ENCODE measurements around the gene CCNB3.

Gene CCNB3

DNA sequence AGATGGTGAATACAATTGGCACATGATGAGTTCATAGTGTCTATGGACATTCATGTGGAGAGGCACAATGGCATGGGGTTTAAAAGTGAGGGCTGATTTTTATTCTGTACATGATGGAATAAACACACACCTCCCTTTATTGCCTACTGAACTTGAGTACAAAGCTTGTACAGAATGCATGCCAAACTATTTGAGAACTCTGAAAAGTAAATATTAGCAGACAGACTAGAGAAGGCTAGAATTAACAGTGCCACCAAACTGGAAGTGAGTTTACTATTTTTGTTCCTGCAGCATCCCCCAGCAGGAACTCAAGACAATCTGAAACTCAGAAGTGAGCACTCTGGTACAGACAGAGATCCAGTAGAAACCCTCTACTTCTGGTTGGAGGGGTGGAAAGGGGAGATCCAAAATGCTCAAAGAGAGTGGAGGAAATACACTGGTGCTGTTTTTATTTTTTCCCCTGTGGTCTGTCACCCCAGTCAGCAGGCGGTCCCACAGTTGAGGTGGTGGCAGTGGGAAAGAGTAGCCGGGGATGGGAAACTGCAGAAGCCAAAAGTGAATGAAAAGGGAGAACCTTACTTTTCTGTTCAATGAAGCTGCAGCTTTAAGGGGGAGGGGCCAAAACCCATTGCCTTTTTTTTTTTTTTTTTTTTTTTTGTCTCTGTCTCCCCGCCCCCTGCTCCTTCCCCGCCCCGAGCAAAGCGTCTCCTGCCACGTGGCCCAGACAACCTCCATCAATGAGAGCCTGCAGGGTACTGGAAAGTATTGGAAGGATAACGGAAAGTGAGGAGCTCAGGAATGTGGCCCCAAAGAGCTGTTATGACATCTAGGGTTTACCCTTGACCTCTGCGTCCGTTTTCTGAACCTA lies 24.3 kb upstream of the CCNB3 start:
- Histone ChIP-seq H3K9me3 (ENCODE audit: control insufficient read depth, low read length) (no peaks in the 10 kb centered on the region), H2BK12ac (ENCODE audit: low read length in 2 of 2) (no peak overlapping the region), H3K18ac (ENCODE audit: low read depth in 1 of 2, low read length in 2 of 2) (no peak overlapping the region), H3K4me3 (ENCODE audit: insufficient read depth in 1 of 2, low read depth in 1 of 2, low read length in 2 of 2) (no peak overlapping the region), H3K27ac (ENCODE audit: low read length, poor library complexity, severe bottlenecking) (no peak overlapping the region), H3K4me2 (ENCODE audit: low read length, poor library complexity, severe bottlenecking) (no peak overlapping the region), H2BK15ac (ENCODE audit: low read depth, poor library complexity, severe bottlenecking) (no peak overlapping the region), H3K4ac (ENCODE audit: low read depth in 1 of 2, low read length in 2 of 2) (no peak overlapping the region), H3K14ac (ENCODE audit: low read length in 2 of 2) (no peak overlapping the region), H4K91ac (ENCODE audit: low read length) (no peak overlapping the region), H3K9ac (ENCODE audit: low read length) (no peak overlapping the region), H3K36me3 (ENCODE audit: control insufficient read depth in 1 of 2, insufficient read depth in 2 of 2, low read depth in 1 of 2, low read length in 2 of 2) (no peaks in the 10 kb centered on the region), H3K4me1 (ENCODE audit: control insufficient read depth, insufficient read depth, low read depth, low read length) (no peaks in the 10 kb centered on the region), H2AK5ac (ENCODE audit: low read length, severe bottlenecking) (no peak overlapping the region), H2AFZ (ENCODE audit: low read depth, low read length) (no peak overlapping the region), H3K23ac (ENCODE audit: low read length in 2 of 2) (no peak overlapping the region), H4K8ac (ENCODE audit: low read length) (no peak overlapping the region), H2BK120ac (ENCODE audit: low read depth, low read length) (no peak overlapping the region), H3K79me1 (replicated peaks; ENCODE audit: low read length, poor library complexity, severe bottlenecking) (no peaks in the 10 kb centered on the region), H2BK5ac (ENCODE audit: low read depth, low read length, poor library complexity, severe bottlenecking) (no peak overlapping the region), H3K27me3 (ENCODE audit: control insufficient read depth in 1 of 2, insufficient read depth in 1 of 2, low read length in 2 of 2) (peaks cover 0 to 27% of the 10 kb centered on the region in 2 experiments)
- WGBS, result 61% methylated on average over 4 of the region's 10 CpGs
- no peak for DNase-seq

DNA sequence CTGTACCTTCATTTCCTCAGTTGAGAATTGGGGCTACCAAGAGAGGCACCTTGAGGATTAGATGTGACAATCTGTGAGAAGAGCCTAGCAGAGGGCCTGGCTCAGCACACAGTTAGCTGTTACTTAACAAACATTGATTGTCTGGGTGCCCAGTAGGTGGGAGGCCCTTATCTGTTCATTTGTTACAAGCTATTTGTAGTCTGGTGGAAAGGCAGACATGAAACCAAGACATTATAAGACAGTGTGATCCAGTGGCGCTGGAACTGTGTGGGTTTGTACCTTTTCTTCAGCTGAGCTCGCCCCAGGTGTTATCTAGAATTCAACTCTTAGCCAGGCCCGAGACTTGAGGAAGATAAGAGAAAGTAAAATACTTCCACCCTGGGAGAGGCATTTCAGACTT lies 20.7 kb upstream of the CCNB3 start:
- H2AK5ac ChIP-seq (ENCODE audit: low read length, severe bottlenecking), result no peak overlapping the region
- no peak overlapping the region for H4K91ac ChIP-seq (ENCODE audit: low read length)
- H3K18ac ChIP-seq (ENCODE audit: low read depth in 1 of 2, low read length in 2 of 2), result no peak overlapping the region
- H3K36me3 ChIP-seq (ENCODE audit: control insufficient read depth in 1 of 2, insufficient read depth in 2 of 2, low read depth in 1 of 2, low read length in 2 of 2), result no peaks in the 10 kb centered on the region
- H3K4me3 ChIP-seq (ENCODE audit: insufficient read depth in 1 of 2, low read depth in 1 of 2, low read length in 2 of 2), result no peak overlapping the region
- no peaks in the 10 kb centered on the region for H3K79me1 ChIP-seq (replicated peaks; ENCODE audit: low read length, poor library complexity, severe bottlenecking)
- H3K14ac ChIP-seq (ENCODE audit: low read length in 2 of 2), result no peak overlapping the region
- no peak overlapping the region for H4K8ac ChIP-seq (ENCODE audit: low read length)
- no peak overlapping the region for H3K4me2 ChIP-seq (ENCODE audit: low read length, poor library complexity, severe bottlenecking)
- H3K4ac ChIP-seq (ENCODE audit: low read depth in 1 of 2, low read length in 2 of 2), result no peak overlapping the region
- H3K9ac ChIP-seq (ENCODE audit: low read length), result no peak overlapping the region
- no peak overlapping the region for H3K23ac ChIP-seq (ENCODE audit: low read length in 2 of 2)
- H3K4me1 ChIP-seq (ENCODE audit: control insufficient read depth, insufficient read depth, low read depth, low read length), result no peaks in the 10 kb centered on the region
- no peak overlapping the region for H2AFZ ChIP-seq (ENCODE audit: low read depth, low read length)
- no peak for DNase-seq
- no peak overlapping the region for H2BK5ac ChIP-seq (ENCODE audit: low read depth, low read length, poor library complexity, severe bottlenecking)
- no peak overlapping the region for H3K27ac ChIP-seq (ENCODE audit: low read length, poor library complexity, severe bottlenecking)
- no peak overlapping the region for H2BK120ac ChIP-seq (ENCODE audit: low read depth, low read length)
- H3K9me3 ChIP-seq (ENCODE audit: control insufficient read depth, low read length), result no peaks in the 10 kb centered on the region
- no peak overlapping the region for H2BK15ac ChIP-seq (ENCODE audit: low read depth, poor library complexity, severe bottlenecking)
- no peak overlapping the region for H2BK12ac ChIP-seq (ENCODE audit: low read length in 2 of 2)
- WGBS, result 71% methylated on average over 1 of the region's 3 CpGs
- H3K27me3 ChIP-seq (ENCODE audit: control insufficient read depth in 1 of 2, insufficient read depth in 1 of 2, low read length in 2 of 2), result peaks cover 0 to 34% of the 10 kb centered on the region in 2 experiments

DNA sequence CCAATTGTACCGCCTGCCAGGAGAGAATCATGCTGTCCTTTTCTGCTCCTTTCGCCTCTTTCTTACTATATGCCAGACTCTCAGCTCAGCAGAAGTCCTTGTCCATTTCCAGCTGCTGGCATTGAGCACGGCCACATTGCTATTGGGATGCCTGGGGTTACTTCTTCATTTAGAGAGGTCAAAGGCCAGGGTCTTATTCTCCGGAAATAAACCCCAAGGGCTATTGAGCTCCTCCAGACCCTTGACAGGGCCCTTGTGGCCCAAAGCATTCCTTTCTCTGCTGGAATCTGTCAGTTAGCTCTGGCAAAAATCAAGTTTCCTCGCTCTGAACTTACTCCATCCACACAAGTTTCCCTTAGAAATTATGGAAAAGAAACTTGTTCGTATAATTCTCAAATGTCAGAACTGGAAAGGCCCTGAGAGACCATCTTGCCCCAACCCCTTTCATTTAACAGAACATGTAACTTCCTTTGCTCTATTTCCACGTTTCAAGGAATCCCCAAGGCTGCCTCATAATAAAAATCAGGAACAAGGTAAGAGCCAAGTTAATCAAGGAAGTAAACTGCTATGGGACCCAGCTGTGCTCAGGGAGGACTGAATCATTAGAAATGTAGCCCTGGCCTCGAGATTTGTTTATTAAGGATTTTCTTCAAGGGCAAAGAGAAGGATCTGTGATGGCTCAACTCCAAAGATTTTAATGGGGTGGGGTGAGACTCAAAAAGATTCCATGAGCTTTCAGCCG lies 15.5 kb upstream of the CCNB3 start:
- H3K27me3 ChIP-seq (ENCODE audit: control insufficient read depth in 1 of 2, insufficient read depth in 1 of 2, low read length in 2 of 2), result peaks cover 4 to 55% of the 10 kb centered on the region in 2 experiments
- no peak overlapping the region for H3K9ac ChIP-seq (ENCODE audit: low read length)
- 9% methylated on average over 9 of the region's 9 CpGs for WGBS
- peak; percentile 9 for DNase-seq
- no peak overlapping the region for H3K4me3 ChIP-seq (ENCODE audit: insufficient read depth in 1 of 2, low read depth in 1 of 2, low read length in 2 of 2)
- H4K8ac ChIP-seq (ENCODE audit: low read length), result no peak overlapping the region
- H3K23ac ChIP-seq (ENCODE audit: low read length in 2 of 2), result no peak overlapping the region
- H2BK12ac ChIP-seq (ENCODE audit: low read length in 2 of 2), result no peak overlapping the region
- no peak overlapping the region for H2AK5ac ChIP-seq (ENCODE audit: low read length, severe bottlenecking)
- no peak overlapping the region for H3K18ac ChIP-seq (ENCODE audit: low read depth in 1 of 2, low read length in 2 of 2)
- no peak overlapping the region for H3K14ac ChIP-seq (ENCODE audit: low read length in 2 of 2)
- no peak overlapping the region for H2BK5ac ChIP-seq (ENCODE audit: low read depth, low read length, poor library complexity, severe bottlenecking)
- no peaks in the 10 kb centered on the region for H3K79me1 ChIP-seq (replicated peaks; ENCODE audit: low read length, poor library complexity, severe bottlenecking)
- no peak overlapping the region for H2AFZ ChIP-seq (ENCODE audit: low read depth, low read length)
- peak overlapping the region; percentile 28 for H2BK15ac ChIP-seq (ENCODE audit: low read depth, poor library complexity, severe bottlenecking)
- H3K4ac ChIP-seq (ENCODE audit: low read depth in 1 of 2, low read length in 2 of 2), result no peak overlapping the region
- H3K4me2 ChIP-seq (ENCODE audit: low read length, poor library complexity, severe bottlenecking), result no peak overlapping the region
- H3K27ac ChIP-seq (ENCODE audit: low read length, poor library complexity, severe bottlenecking), result no peak overlapping the region
- no peaks in the 10 kb centered on the region for H3K4me1 ChIP-seq (ENCODE audit: control insufficient read depth, insufficient read depth, low read depth, low read length)
- H3K9me3 ChIP-seq (ENCODE audit: control insufficient read depth, low read length), result no peaks in the 10 kb centered on the region
- H3K36me3 ChIP-seq (ENCODE audit: control insufficient read depth in 1 of 2, insufficient read depth in 2 of 2, low read depth in 1 of 2, low read length in 2 of 2), result no peaks in the 10 kb centered on the region
- no peak overlapping the region for H2BK120ac ChIP-seq (ENCODE audit: low read depth, low read length)
- no peak overlapping the region for H4K91ac ChIP-seq (ENCODE audit: low read length)

- H3K4me3 ChIP-seq (ENCODE audit: insufficient read depth in 1 of 2, low read depth in 1 of 2, low read length in 2 of 2), result no peak overlapping the region
- H3K23ac ChIP-seq (ENCODE audit: low read length in 2 of 2), result no peak overlapping the region
- no peak overlapping the region for H4K8ac ChIP-seq (ENCODE audit: low read length)
- H3K79me1 ChIP-seq (replicated peaks; ENCODE audit: low read length, poor library complexity, severe bottlenecking), result no peaks in the 10 kb centered on the region
- WGBS, result 70% methylated on average over 3 of the region's 4 CpGs
- no peak overlapping the region for H3K4ac ChIP-seq (ENCODE audit: low read depth in 1 of 2, low read length in 2 of 2)
- H3K27me3 ChIP-seq (ENCODE audit: control insufficient read depth in 1 of 2, insufficient read depth in 1 of 2, low read length in 2 of 2), result peaks cover 3 to 13% of the 10 kb centered on the region in 2 experiments
- no peak overlapping the region for H2AK5ac ChIP-seq (ENCODE audit: low read length, severe bottlenecking)
- no peak overlapping the region for H2BK15ac ChIP-seq (ENCODE audit: low read depth, poor library complexity, severe bottlenecking)
- no peak overlapping the region for H3K4me2 ChIP-seq (ENCODE audit: low read length, poor library complexity, severe bottlenecking)
- H3K14ac ChIP-seq (ENCODE audit: low read length in 2 of 2), result no peak overlapping the region
- H3K4me1 ChIP-seq (ENCODE audit: control insufficient read depth, insufficient read depth, low read depth, low read length), result no peaks in the 10 kb centered on the region
- H2BK12ac ChIP-seq (ENCODE audit: low read length in 2 of 2), result no peak overlapping the region
- H3K9me3 ChIP-seq (ENCODE audit: control insufficient read depth, low read length), result no peaks in the 10 kb centered on the region
- no peak overlapping the region for H3K18ac ChIP-seq (ENCODE audit: low read depth in 1 of 2, low read length in 2 of 2)
- no peak overlapping the region for H3K9ac ChIP-seq (ENCODE audit: low read length)
- no peak overlapping the region for H2BK120ac ChIP-seq (ENCODE audit: low read depth, low read length)
- H2BK5ac ChIP-seq (ENCODE audit: low read depth, low read length, poor library complexity, severe bottlenecking), result no peak overlapping the region
- no peak overlapping the region for H3K27ac ChIP-seq (ENCODE audit: low read length, poor library complexity, severe bottlenecking)
- no peak overlapping the region for H4K91ac ChIP-seq (ENCODE audit: low read length)
- H3K36me3 ChIP-seq (ENCODE audit: control insufficient read depth in 1 of 2, insufficient read depth in 2 of 2, low read depth in 1 of 2, low read length in 2 of 2), result no peaks in the 10 kb centered on the region
- no peak for DNase-seq
- no peak overlapping the region for H2AFZ ChIP-seq (ENCODE audit: low read depth, low read length)
These were observed 6.2 kb upstream of the CCNB3 start for GRCh38 chrX:50198348-50198747.

Measured in mesenchymal stem cell (in vitro differentiated cells and primary cell).